ENCODE data around the gene ZNF474. TPM values are rescaled to one million over a fixed set of nuclear protein-coding genes. Genes with fewer than 3 reads are reported as not detected.

Gene ZNF474
- total RNA-seq, 1 experiment from 2014 or later = not detected

DNA sequence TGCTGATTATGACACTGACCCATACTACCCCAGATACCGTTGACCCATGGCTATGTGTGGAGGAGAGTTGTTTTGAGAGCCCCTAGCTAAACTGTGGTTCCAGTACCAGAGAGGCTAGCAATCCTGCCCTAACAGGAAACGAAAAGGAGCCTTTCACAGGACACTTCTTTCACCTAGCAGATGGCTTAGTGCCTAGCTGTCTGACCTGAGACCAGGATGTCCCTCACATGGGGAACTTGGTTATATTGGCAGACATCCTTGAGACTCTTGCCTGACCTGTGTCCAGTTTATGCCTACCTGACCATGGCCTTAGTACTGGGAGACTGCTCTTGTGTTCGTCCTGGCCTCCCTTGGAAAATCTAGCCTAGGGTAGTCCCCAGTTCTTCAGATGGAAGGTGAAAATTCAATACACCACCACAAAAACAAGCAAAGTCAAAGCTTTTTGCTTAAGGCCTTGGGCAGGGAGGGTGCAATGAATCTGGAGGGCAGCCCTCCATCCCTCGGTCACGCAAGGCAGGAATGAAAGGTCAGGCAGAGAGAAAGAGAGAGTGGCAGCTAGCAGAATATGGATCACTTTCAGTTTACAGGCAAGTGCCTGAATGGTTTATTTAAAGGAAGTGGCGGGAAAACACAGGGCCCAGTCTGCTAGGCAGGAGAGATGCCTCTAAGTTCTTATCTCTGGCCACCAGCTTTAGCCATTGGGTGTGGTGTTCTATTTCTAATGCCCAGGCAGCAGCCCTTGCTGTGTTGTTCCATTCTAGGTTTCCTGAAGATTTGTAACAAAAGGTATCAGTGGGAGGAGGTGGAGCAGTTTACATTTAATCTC is 16.4 kb upstream of the ZNF474 start:
- ChIA-PET POLR2A (no interaction called here), CTCF (interaction anchor here (1.7 kb wide), 1 partner anchor 11 kb away, joined by 5 read pairs; no protein-coding TSS in a partner anchor)
- H3K4me3 Mint-ChIP-seq = no peak overlapping the region
- no peaks in the 10 kb centered on the region for H3K36me3 Mint-ChIP-seq
- DNase-seq (ENCODE audit: low spot score) (no peak), ATAC-seq (no peak)
- peaks cover 4% of the 10 kb centered on the region for H3K4me1 Mint-ChIP-seq
- H3K27ac Mint-ChIP-seq = no peak overlapping the region
- no peaks in the 10 kb centered on the region for H3K9me3 Mint-ChIP-seq
- TF ChIP-seq ZNF416 (CRISPR knock-in tag; IDR thresholded peaks at IDR 0.05) (no peak), ZNF671 (CRISPR knock-in tag; IDR thresholded peaks at IDR 0.05) (no peak), JUN (CRISPR knock-in tag; IDR thresholded peaks at IDR 0.05) (no peak), ZNF317 (CRISPR knock-in tag; IDR thresholded peaks at IDR 0.05; ENCODE audit: borderline replicate concordance, low read depth) (no peak), MXD4 (CRISPR knock-in tag; IDR thresholded peaks at IDR 0.05; ENCODE audit: borderline replicate concordance) (no peak), MYBL2 (CRISPR knock-in tag; IDR thresholded peaks at IDR 0.05) (no peak), E2F4 (CRISPR knock-in tag; IDR thresholded peaks at IDR 0.05; ENCODE audit: borderline replicate concordance, low read depth) (no peak), PRRX2 (CRISPR knock-in tag; IDR thresholded peaks at IDR 0.05) (no peak)
- TF ChIP-seq, protein P1, sequence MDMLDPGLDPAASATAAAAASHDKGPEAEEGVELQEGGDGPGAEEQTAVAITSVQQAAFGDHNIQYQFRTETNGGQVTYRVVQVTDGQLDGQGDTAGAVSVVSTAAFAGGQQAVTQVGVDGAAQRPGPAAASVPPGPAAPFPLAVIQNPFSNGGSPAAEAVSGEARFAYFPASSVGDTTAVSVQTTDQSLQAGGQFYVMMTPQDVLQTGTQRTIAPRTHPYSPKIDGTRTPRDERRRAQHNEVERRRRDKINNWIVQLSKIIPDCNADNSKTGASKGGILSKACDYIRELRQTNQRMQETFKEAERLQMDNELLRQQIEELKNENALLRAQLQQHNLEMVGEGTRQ (CRISPR knock-in tag; IDR thresholded peaks at IDR 0.05) = no peak
- no peaks in the 10 kb centered on the region for H3K27me3 Mint-ChIP-seq (ENCODE audit: low read depth)

- peaks cover 7% of the 10 kb centered on the region for H3K4me1 Mint-ChIP-seq
- H3K4me3 Mint-ChIP-seq = no peak overlapping the region
- H3K27me3 Mint-ChIP-seq (ENCODE audit: low read depth) = no peaks in the 10 kb centered on the region
- no peaks in the 10 kb centered on the region for H3K36me3 Mint-ChIP-seq
- H3K27ac Mint-ChIP-seq = no peak overlapping the region
- DNase-seq (ENCODE audit: low spot score) (no peak), ATAC-seq (no peak)
- no peaks in the 10 kb centered on the region for H3K9me3 Mint-ChIP-seq
- ChIA-PET CTCF (interaction anchor here (0.8 kb wide), 1 partner anchor 23 kb away, joined by 3 read pairs; no protein-coding TSS in a partner anchor), POLR2A (no interaction called here)
- TF ChIP-seq, protein P1 (CRISPR knock-in tag; IDR thresholded peaks at IDR 0.05) = no peak
- no peak for TF ChIP-seq GTF2I (CRISPR knock-in tag; conservative IDR thresholded peaks at IDR 0.05)
- no peak for TF ChIP-seq SP1 (CRISPR knock-in tag; conservative IDR thresholded peaks at IDR 0.05)
- no peak for TF ChIP-seq CBFB (CRISPR knock-in tag; IDR thresholded peaks at IDR 0.05; ENCODE audit: low read depth)
- TF ChIP-seq GABPB1 (CRISPR knock-in tag; IDR thresholded peaks at IDR 0.05) = no peak
- TF ChIP-seq ZNF219 (CRISPR knock-in tag; IDR thresholded peaks at IDR 0.05; ENCODE audit: borderline replicate concordance) = no peak
- TF ChIP-seq, protein P2, sequence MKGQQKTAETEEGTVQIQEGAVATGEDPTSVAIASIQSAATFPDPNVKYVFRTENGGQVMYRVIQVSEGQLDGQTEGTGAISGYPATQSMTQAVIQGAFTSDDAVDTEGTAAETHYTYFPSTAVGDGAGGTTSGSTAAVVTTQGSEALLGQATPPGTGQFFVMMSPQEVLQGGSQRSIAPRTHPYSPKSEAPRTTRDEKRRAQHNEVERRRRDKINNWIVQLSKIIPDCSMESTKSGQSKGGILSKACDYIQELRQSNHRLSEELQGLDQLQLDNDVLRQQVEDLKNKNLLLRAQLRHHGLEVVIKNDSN (CRISPR knock-in tag; IDR thresholded peaks at IDR 0.05) = no peak
- TF ChIP-seq, protein P3, sequence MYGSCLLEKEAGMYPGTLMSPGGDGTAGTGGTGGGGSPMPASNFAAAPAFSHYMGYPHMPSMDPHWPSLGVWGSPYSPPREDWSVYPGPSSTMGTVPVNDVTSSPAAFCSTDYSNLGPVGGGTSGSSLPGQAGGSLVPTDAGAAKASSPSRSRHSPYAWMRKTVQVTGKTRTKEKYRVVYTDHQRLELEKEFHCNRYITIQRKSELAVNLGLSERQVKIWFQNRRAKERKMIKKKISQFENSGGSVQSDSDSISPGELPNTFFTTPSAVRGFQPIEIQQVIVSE (CRISPR knock-in tag; IDR thresholded peaks at IDR 0.05; ENCODE audit: borderline replicate concordance) = no peak
- TF ChIP-seq ATF1 (CRISPR knock-in tag; IDR thresholded peaks at IDR 0.05) = no peak
- TF ChIP-seq, protein P4, sequence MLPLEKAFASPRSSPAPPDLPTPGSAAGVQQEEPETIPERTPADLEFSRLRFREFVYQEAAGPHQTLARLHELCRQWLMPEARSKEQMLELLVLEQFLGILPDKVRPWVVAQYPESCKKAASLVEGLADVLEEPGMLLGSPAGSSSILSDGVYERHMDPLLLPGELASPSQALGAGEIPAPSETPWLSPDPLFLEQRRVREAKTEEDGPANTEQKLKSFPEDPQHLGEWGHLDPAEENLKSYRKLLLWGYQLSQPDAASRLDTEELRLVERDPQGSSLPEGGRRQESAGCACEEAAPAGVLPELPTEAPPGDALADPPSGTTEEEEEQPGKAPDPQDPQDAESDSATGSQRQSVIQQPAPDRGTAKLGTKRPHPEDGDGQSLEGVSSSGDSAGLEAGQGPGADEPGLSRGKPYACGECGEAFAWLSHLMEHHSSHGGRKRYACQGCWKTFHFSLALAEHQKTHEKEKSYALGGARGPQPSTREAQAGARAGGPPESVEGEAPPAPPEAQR (CRISPR knock-in tag; IDR thresholded peaks at IDR 0.05) = no peak
- TF ChIP-seq SMAD3 (CRISPR knock-in tag; IDR thresholded peaks at IDR 0.05; ENCODE audit: borderline replicate concordance) = no peak
- no peak for TF ChIP-seq RELA (CRISPR knock-in tag; IDR thresholded peaks at IDR 0.05; ENCODE audit: borderline replicate concordance)
- TF ChIP-seq, protein P5, sequence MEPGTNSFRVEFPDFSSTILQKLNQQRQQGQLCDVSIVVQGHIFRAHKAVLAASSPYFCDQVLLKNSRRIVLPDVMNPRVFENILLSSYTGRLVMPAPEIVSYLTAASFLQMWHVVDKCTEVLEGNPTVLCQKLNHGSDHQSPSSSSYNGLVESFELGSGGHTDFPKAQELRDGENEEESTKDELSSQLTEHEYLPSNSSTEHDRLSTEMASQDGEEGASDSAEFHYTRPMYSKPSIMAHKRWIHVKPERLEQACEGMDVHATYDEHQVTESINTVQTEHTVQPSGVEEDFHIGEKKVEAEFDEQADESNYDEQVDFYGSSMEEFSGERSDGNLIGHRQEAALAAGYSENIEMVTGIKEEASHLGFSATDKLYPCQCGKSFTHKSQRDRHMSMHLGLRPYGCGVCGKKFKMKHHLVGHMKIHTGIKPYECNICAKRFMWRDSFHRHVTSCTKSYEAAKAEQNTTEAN (CRISPR knock-in tag; IDR thresholded peaks at IDR 0.05) = no peak
- no peak for TF ChIP-seq ZNF671 (CRISPR knock-in tag; IDR thresholded peaks at IDR 0.05)
- no peak for TF ChIP-seq NFE2L1 (CRISPR knock-in tag; IDR thresholded peaks at IDR 0.05)
- TF ChIP-seq, protein P6, sequence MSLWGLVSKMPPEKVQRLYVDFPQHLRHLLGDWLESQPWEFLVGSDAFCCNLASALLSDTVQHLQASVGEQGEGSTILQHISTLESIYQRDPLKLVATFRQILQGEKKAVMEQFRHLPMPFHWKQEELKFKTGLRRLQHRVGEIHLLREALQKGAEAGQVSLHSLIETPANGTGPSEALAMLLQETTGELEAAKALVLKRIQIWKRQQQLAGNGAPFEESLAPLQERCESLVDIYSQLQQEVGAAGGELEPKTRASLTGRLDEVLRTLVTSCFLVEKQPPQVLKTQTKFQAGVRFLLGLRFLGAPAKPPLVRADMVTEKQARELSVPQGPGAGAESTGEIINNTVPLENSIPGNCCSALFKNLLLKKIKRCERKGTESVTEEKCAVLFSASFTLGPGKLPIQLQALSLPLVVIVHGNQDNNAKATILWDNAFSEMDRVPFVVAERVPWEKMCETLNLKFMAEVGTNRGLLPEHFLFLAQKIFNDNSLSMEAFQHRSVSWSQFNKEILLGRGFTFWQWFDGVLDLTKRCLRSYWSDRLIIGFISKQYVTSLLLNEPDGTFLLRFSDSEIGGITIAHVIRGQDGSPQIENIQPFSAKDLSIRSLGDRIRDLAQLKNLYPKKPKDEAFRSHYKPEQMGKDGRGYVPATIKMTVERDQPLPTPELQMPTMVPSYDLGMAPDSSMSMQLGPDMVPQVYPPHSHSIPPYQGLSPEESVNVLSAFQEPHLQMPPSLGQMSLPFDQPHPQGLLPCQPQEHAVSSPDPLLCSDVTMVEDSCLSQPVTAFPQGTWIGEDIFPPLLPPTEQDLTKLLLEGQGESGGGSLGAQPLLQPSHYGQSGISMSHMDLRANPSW (CRISPR knock-in tag; conservative IDR thresholded peaks at IDR 0.05; ENCODE audit: low read depth) = no peak
- TF ChIP-seq ETV6 (CRISPR knock-in tag; IDR thresholded peaks at IDR 0.05) = no peak
Measured at GRCh38 chr5:122114501-122114900, 14.8 kb upstream of the ZNF474 start.

Data from WTC11 (cell line).